Nephron (organoid): ENCODE data around the gene CNIH4.

Experiments
- H3K27ac Mint-ChIP-seq, 3 experiments: 2 replicates each; pipeline ENCODE4 v1.8.0; 2020; ENCODE audit warnings: mixed read lengths in 3 of 3, mild to moderate bottlenecking in 2 of 3, moderate library complexity in 1 of 3
- H3K27me3 Mint-ChIP-seq: 2 replicates; pipeline ENCODE4 v1.8.0; 2021; ENCODE audit warnings: low read depth, mild to moderate bottlenecking, moderate library complexity, mixed read lengths
- H3K36me3 Mint-ChIP-seq: 2 replicates; pipeline ENCODE4 v1.8.0; 2020; ENCODE audit warnings: low read depth, mixed read lengths
- H3K4me1 Mint-ChIP-seq: 2 replicates; pipeline ENCODE4 v1.8.0; 2020; ENCODE audit warnings: mixed read lengths
- H3K4me3 Mint-ChIP-seq, 3 experiments: 2 replicates each; pipeline ENCODE4 v1.8.0; 2020; ENCODE audit warnings: mild to moderate bottlenecking in 3 of 3, mixed read lengths in 3 of 3, moderate library complexity in 2 of 3
- H3K9me3 Mint-ChIP-seq: 2 replicates; pipeline ENCODE4 v1.8.0; 2020; ENCODE audit warnings: mixed read lengths
- CTCF ChIP-seq, 3 experiments: fragments of 200-600 bp; sonication (generic); IDR thresholded peaks; one replicate each; pipeline ENCODE4 v1.5.0; 2021; ENCODE audit warnings: antibody characterized with exemption in 3 of 3; ENCODE audit not compliant: unreplicated experiment in 3 of 3

Gene CNIH4

GRCh38 chr1:224378855-224379631 is 22.4 kb downstream of the CNIH4 start:
- no peak overlapping the region for H3K27ac Mint-ChIP-seq
- H3K4me1 Mint-ChIP-seq, result peaks cover 5% of the 10 kb centered on the region
- H3K27me3 Mint-ChIP-seq, result no peaks in the 10 kb centered on the region
- H3K9me3 Mint-ChIP-seq, result no peaks in the 10 kb centered on the region
- no peak overlapping the region for H3K4me3 Mint-ChIP-seq
- TF ChIP-seq CTCF (IDR thresholded peaks at IDR 0.05; ENCODE audit: unreplicated experiment in 3 of 3), result no peak
- peaks cover 48% of the 10 kb centered on the region for H3K36me3 Mint-ChIP-seq

DNA sequence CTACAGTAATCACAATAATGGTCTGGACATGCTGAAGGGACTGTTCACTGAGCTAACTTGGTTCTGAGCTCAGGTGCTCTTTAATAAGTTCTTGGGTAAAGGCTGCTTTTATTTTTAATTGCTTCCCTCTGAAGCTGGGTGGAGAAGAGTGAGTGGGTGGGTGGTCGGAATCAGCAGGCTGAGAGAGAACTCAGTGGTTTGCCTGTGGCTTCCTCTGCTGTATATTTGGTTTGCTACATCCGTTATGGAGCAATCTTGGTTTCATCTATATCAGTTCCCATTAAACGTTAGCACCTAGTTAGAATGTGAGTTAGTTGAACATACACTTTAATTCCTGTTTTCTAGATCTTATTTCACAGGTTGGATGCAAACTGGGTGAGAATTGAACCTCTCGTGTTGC is 23.3 kb downstream of the CNIH4 start:
- Mint-ChIP-seq H3K36me3 (peaks cover 45% of the 10 kb centered on the region), H3K9me3 (no peaks in the 10 kb centered on the region), H3K4me3 (no peak overlapping the region), H3K27ac (peak overlapping the region in 1 of 3 experiments; percentile 50), H3K4me1 (peaks cover 5% of the 10 kb centered on the region), H3K27me3 (no peaks in the 10 kb centered on the region)
- no peak for TF ChIP-seq CTCF (IDR thresholded peaks at IDR 0.05; ENCODE audit: unreplicated experiment in 3 of 3)

GRCh38 chr1:224381880-224382548 is 25.3 kb downstream of the CNIH4 start:
- Mint-ChIP-seq H3K27ac (no peak overlapping the region), H3K36me3 (peaks cover 43% of the 10 kb centered on the region), H3K27me3 (no peaks in the 10 kb centered on the region), H3K9me3 (no peaks in the 10 kb centered on the region), H3K4me3 (no peak overlapping the region), H3K4me1 (peaks cover 4% of the 10 kb centered on the region)
- TF ChIP-seq CTCF (IDR thresholded peaks at IDR 0.05; ENCODE audit: unreplicated experiment in 3 of 3), result no peak

DNA sequence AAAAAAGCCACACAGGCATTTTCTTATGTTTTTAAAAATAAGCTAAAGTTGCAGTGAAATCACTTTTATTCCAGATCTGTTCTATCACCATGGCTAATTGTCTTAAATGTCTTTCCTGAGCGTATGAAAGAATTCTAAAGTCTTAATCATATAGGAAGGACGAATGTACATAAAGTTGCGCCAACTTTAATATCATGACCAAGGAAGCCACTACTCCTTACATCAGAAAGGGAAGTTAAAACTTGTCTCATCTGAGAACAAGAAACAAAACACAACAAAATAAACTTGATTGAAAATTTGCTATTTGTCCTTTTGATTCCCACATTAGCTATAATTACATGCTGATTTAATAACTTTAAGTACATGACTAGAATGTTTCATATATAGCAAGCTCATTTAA is 26.5 kb downstream of the CNIH4 start:
- peak overlapping the region in 1 of 3 experiments; percentile 3 for H3K27ac Mint-ChIP-seq
- no peak for TF ChIP-seq CTCF (IDR thresholded peaks at IDR 0.05; ENCODE audit: unreplicated experiment in 3 of 3)
- no peak overlapping the region for H3K4me3 Mint-ChIP-seq
- peaks cover 41% of the 10 kb centered on the region for H3K36me3 Mint-ChIP-seq
- no peaks in the 10 kb centered on the region for H3K27me3 Mint-ChIP-seq
- no peaks in the 10 kb centered on the region for H3K9me3 Mint-ChIP-seq
- peaks cover 5% of the 10 kb centered on the region for H3K4me1 Mint-ChIP-seq

GRCh38 chr1:224387302-224387912 is 30.7 kb downstream of the CNIH4 start:
- Mint-ChIP-seq H3K4me1 (peaks cover 5% of the 10 kb centered on the region), H3K27me3 (no peaks in the 10 kb centered on the region), H3K36me3 (peaks cover 62% of the 10 kb centered on the region), H3K27ac (peak overlapping the region in 2 of 3 experiments; percentile 3 to 4), H3K9me3 (no peaks in the 10 kb centered on the region), H3K4me3 (no peak overlapping the region)
- TF ChIP-seq CTCF (IDR thresholded peaks at IDR 0.05; ENCODE audit: unreplicated experiment in 3 of 3), result no peak
